ENCODE measurements around the gene GALNT18. TPM values are rescaled to one million over a fixed set of nuclear protein-coding genes. Genes with fewer than 3 reads are reported as not detected.

GALNT18 gene
- total and polyA plus RNA-seq, 2 of the 4 experiments (the other 2 are of a cell fraction), result 9.5 to 11.3 TPM

- H3K27ac ChIP-seq (ENCODE audit: insufficient read depth, low read length), result no peak overlapping the region
- no peaks in the 10 kb centered on the region for H3K9me3 ChIP-seq (ENCODE audit: control insufficient read depth, insufficient read depth, low read length)
- no peak overlapping the region for H2BK20ac ChIP-seq (ENCODE audit: low read depth, low read length)
- H2AK9ac ChIP-seq (replicated peaks; ENCODE audit: low read depth, low read length, poor library complexity), result no peak overlapping the region
- ChIA-PET POLR2A (ENCODE audit: unreplicated experiment) (no interaction called here), CTCF (no interaction called here)
- H3K9me1 ChIP-seq (ENCODE audit: insufficient read depth, low read length), result no peaks in the 10 kb centered on the region
- H3K27me3 ChIP-seq (ENCODE audit: control insufficient read depth, insufficient read depth, low read length), result peaks cover 2% of the 10 kb centered on the region; the same call in 1 of the 2 replicates
- no peak overlapping the region for H4K8ac ChIP-seq (ENCODE audit: low read depth in 2 of 2, low read length in 2 of 2)
- no peak overlapping the region for H3K56ac ChIP-seq (ENCODE audit: extremely low read depth, insufficient read depth, low read length)
- intact Hi-C loops (cut with micrococcal nuclease) (no loop called here), in situ Hi-C loops (cut with MboI; ENCODE audit: low sequenced_read_pairs) (no loop called here), dilution Hi-C loops (cut with HindIII; ENCODE audit: low sequenced_read_pairs, unreplicated experiment) (no loop called here)
- no peak overlapping the region for H2BK5ac ChIP-seq (ENCODE audit: low read depth, low read length, poor library complexity, severe bottlenecking)
- H3K18ac ChIP-seq (ENCODE audit: low read depth, low read length), result no peak overlapping the region
- H2BK120ac ChIP-seq (ENCODE audit: low read depth, low read length), result no peak overlapping the region
- H4K5ac ChIP-seq (ENCODE audit: low read depth, low read length), result no peak overlapping the region
- DNase-seq (peak; percentile 22), ATAC-seq (ENCODE audit: low read depth) (peak; percentile 66)
- H3K23ac ChIP-seq (ENCODE audit: low read depth, low read length), result no peak overlapping the region
- H3K4me1 ChIP-seq (ENCODE audit: control insufficient read depth, insufficient read depth, low read length), result no peaks in the 10 kb centered on the region
- WGBS, 2 experiments (ENCODE audit: extremely low coverage in 2 of 2, insufficient read length in 1 of 2), result no CpG with 5 or more reads among the region's 5 CpGs
- H4K91ac ChIP-seq (ENCODE audit: insufficient read depth, low read depth, low read length), result no peak overlapping the region
- H2BK15ac ChIP-seq (ENCODE audit: low read depth, low read length), result no peak overlapping the region
- no peaks in the 10 kb centered on the region; a peak in 1 of 4 replicates for H3K79me1 ChIP-seq (ENCODE audit: low read depth in 1 of 2, low read length in 2 of 2)
- H3K4ac ChIP-seq (ENCODE audit: low read depth, low read length), result no peak overlapping the region
- no TSS peak for BruUV-seq (replicated peaks)
- no peaks in the 10 kb centered on the region for H3K36me3 ChIP-seq (ENCODE audit: control insufficient read depth, insufficient read depth, low read length)
- H3K14ac ChIP-seq (replicated peaks; ENCODE audit: low read depth, low read length), result no peak overlapping the region
- TF ChIP-seq RFX5 (IDR thresholded peaks at IDR 0.05; ENCODE audit: low read depth, low read length) (no peak), ELK1 (IDR thresholded peaks at IDR 0.05; ENCODE audit: borderline replicate concordance, low read depth, low read length) (no peak), MXI1 (IDR thresholded peaks at IDR 0.05; ENCODE audit: borderline replicate concordance, low read depth, low read length) (no peak), MAZ (IDR thresholded peaks at IDR 0.05; ENCODE audit: borderline replicate concordance, low read depth, low read length) (no peak), RAD21 (IDR thresholded peaks at IDR 0.05; ENCODE audit: low read length) (no peak), NFE2L2 (IDR thresholded peaks at IDR 0.05; ENCODE audit: low read depth, low read length) (no peak), CHD1 (IDR thresholded peaks at IDR 0.05; ENCODE audit: low read depth, low read length) (no peak), SMC3 (IDR thresholded peaks at IDR 0.05; ENCODE audit: low read depth, low read length) (no peak), MAFK (IDR thresholded peaks at IDR 0.05; ENCODE audit: low read depth, low read length) (no peak), USF2 (IDR thresholded peaks at IDR 0.05; ENCODE audit: low read depth, low read length) (no peak)
- no peaks in the 10 kb centered on the region; the same call in 1 of the 2 replicates for H4K20me1 ChIP-seq (ENCODE audit: insufficient read depth, low read length)
- no peak overlapping the region for H3K4me3 ChIP-seq (ENCODE audit: insufficient read depth, low read depth, low read length)
- no peak overlapping the region for H2AK5ac ChIP-seq (ENCODE audit: low read depth, low read length)
- H3K4me2 ChIP-seq (ENCODE audit: low read depth, low read length), result no peak overlapping the region
- no peak overlapping the region for H3K9ac ChIP-seq (ENCODE audit: low read depth, low read length)
- H2AFZ ChIP-seq (replicated peaks; ENCODE audit: low read length, poor library complexity), result no peak overlapping the region
Observed at GRCh38 chr11:11524436-11525061, 97.3 kb downstream of the GALNT18 start.

All from IMR-90 (cell line).